IPS DF 4.7 (cell line): ENCODE data around the gene UTS2B.

Experiments used
- DNase-seq: peaks from one replicate; pipeline ENCODE4 v3.0.0-alpha.2; 2013; ENCODE audit warnings: low spot score; ENCODE audit errors: extremely low read depth

Gene UTS2B

GRCh38 chr3:191329654-191330529 lies at the start of gene UTS2B:
UTS2B (minus strand) TSS chr3:191330526; CDS start chr3:191282189, 48,337 bp downstream.
- no peak for DNase-seq

DNA sequence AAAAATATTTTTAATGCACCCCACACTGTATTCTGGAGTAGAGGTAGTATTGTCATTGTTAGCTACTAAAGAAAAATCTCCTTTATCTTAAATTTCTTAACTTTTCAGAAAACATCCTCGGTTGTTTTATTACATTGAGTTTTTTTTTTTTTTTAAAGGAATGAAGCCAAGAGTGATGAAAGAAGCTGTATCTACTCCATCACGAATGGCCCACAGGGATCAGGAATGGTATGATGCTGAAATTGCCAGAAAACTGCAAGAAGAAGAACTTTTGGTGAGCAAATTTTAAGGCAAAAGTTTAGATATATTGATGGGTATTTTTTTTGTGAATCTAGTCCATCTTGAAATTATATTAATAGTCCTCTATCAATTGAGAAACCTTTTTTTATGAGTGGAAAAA lies 49.7 kb upstream of the UTS2B start:
- DNase-seq, result no peak

- DNase-seq, result no peak
Observed at GRCh38 chr3:191379446-191379845, 49.1 kb upstream of the UTS2B start.

DNA sequence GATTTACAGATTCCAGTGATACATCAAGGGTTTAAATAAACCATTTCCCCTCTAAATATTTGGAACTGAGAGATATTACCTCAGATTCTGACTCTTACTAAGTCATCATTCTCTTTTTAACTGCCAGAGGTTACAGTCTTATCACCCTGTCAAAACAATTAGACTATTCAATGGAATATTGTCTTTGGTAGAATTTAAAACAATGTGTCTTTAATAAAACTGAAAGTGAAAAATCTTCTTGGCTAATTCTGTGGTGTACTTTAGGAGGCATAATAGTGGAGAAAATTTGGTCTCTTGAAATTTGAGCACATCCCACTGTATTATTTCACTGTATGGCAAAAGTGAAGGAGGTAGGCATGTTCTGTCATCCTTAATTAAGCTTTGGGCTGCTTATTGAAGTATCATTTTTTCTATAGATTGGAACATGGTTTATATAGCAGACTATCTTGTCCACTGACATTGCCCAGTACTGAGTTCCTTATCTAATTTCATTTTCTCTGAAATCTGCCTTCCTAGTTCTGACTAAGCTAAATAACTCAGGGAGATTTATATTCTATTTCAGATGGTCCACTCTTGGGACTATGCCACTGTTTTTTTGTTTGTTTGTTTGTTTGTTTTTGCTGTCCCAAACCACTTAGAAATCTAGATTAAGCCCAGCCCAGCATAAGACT lies 48.0 kb upstream of the UTS2B start:
- no peak for DNase-seq

- no peak for DNase-seq
Observed at GRCh38 chr3:191376516-191377141, 46.3 kb upstream of the UTS2B start.

DNA sequence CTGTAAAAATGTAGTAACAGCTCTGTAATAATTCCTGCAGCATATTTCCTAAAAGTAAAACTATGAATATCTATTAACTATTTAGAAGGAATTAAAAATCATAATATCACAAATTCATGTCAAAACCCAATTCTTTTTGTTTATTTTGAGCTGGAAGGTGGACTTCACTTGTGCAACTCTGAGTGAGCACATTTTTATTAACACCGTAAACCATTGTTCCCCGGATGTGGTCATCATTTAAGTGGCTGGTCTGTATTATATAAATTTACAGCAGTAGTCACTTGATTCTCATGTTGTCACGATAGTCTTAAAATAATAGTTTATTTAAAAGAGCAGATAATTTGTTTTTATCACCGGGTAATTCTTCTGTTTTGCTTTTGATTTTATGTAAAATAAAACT lies 43.0 kb upstream of the UTS2B start:
- DNase-seq, result no peak

DNA sequence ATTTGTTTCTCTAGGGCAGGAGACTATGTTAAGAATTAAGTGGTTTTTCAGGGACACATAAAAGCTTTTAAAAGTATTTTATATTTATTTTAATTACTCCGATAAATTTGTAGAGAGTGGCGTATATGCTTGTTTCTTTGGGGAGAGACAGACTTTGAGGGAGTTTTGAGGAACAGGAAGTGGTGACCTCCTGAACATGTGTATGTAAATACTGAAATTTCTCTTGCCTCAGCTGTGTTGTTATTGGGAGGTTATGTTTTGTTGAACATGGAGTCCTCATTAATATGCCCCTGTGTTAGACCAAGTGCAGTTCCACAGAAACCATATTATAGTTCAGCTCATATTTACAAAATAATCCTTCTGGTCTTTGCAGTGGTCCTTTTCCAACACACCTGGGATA lies 41.8 kb upstream of the UTS2B start:
- DNase-seq, result no peak

- DNase-seq, result no peak
Observed at GRCh38 chr3:191369616-191370010, 39.3 kb upstream of the UTS2B start.

GRCh38 chr3:191368755-191369615 lies 38.7 kb upstream of the UTS2B start:
- DNase-seq, result no peak

GRCh38 chr3:191366675-191367074 lies 36.3 kb upstream of the UTS2B start:
- no peak for DNase-seq

GRCh38 chr3:191363221-191363620 lies 32.9 kb upstream of the UTS2B start:
- no peak for DNase-seq

GRCh38 chr3:191362524-191363090 lies 32.3 kb upstream of the UTS2B start:
- no peak for DNase-seq

DNA sequence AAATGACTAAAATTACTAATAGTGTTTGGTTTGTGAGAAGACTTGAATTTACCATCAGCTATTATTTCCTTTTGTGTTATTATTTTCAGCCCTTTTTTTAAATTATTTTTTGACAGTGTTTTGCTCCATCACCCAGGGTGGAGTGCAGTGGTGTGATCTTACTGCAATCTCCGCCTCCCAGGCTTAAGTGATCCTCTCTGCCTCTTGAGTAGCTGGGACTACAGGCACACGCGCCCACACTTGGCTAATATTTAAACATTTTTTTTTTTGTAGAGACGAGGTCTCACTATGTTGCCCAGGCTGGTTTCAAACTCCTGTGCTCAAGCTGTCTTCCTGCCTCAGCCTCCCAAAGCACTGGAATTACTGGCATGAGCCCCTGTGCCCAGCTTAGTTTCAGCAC lies 31.7 kb upstream of the UTS2B start:
- no peak for DNase-seq

- DNase-seq, result no peak
Observed at GRCh38 chr3:191361456-191361855, 31.1 kb upstream of the UTS2B start.

- no peak for DNase-seq
Observed at GRCh38 chr3:191360620-191361019, 30.3 kb upstream of the UTS2B start.

GRCh38 chr3:191358929-191359328 lies 28.6 kb upstream of the UTS2B start:
- no peak for DNase-seq

- no peak for DNase-seq
Observed at GRCh38 chr3:191357909-191358308, 27.6 kb upstream of the UTS2B start.

GRCh38 chr3:191356631-191357439 lies 26.5 kb upstream of the UTS2B start:
- DNase-seq, result no peak

DNA sequence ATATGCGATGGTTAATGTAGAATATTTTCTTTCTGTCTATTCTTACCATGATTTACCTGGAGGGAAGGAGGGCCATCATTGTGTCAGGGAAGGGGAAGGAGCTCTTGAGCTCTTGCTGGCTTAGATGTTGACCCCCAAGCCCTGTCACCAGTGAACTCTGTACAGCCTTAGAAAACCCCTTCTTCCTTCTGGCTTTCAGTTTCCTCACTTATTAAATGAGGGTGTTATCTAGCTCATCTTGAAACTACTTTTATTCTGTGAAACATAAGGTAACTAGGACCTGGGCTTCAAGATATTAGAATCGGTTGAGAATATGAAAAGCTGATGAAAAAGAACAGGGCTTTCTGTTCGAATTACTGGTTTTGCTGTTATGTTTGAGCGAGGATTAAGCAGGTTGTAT lies 25.1 kb upstream of the UTS2B start:
- no peak for DNase-seq
